Measurements from ENCODE around the gene NATD1.

Gene NATD1

DNA sequence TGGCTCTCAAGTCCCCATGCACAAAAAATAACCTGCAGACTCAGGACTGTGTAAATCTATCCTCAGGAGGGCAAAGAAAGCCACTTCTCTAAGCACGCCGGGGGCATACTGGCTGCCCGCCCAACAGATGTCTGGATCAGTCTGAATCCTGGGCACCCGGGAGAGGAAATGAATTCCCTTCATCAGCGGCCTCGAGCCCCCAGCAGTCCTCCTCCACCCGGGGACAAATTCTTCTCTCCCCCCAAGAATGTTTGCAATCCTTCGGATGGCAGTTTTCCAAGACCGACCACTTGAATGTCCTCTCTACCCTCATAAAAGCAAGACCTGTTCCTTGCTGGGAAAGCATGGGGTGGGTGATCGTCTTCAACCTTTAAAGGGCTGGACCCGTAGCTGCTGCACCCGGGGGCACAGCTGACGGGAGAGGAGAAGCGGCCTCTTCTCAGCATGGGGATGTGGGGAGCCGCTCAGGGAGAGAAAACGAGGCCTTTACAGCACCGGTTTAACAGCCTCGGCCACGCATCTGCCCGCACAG, 21.9 kb upstream of the NATD1 start:
- no peak for ATAC-seq

DNA sequence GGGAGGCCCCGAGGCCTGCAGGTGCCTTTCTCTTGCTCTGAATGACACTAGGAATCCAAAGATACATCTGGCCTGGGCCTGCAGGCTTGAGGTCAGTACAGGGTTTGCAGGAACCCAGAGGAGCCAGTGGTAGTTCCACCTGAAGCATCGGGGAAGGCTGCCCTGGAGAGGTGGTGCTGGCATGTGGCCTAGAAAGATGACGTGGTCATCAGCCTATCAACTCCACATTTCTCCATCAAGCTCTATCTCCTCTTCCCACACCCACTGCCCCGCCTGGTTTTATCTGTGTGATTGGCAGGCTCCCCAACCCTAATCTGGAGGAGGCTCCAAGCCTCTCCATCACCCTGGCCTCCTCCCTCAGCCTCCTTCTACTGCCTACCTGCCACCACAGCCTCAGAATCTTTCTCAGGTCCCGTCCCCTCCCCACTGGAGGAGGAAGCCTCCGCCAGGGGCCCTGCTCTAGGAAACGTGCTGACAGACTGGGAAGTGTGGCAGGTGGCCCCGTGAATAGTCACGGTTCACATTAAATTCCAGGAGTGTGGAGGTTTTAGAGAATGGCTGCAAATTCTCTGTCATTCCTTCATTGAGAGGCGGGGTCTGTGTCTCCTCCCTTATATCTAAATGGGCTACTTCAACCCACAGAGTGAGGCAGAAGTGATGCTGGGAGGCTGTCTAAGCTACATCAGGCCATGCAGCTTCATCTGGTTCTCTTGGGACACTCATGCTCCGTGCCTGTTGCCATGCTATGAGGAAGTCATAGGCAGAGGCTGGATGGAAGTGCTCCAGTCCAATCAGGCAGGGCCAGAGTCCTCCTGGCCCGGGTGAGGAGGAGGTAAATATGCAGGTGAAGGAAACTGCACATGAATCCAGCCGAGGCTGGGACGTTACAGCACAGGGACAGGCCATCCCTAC, 19.9 kb upstream of the NATD1 start:
- no peak for ATAC-seq

DNA sequence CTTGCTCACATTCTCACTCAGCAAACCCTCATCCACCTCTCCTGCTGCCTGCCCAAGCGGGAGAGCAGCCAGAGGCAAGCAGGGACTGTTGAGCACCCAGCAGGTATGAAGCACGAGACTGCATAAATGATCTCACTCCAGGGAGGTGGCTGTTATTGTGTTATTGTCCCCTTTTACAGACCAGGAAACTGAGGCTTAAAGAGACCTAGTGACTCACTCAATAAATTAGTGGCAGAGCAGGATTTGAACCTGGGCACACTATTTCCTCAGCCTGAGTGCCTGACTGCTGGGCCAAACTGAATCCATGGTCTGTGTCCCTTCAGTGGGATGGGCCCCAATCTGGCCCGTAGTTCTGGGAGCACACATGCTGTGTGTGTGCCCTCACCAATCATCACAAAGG, 19.0 kb upstream of the NATD1 start:
- no peak for ATAC-seq

DNA sequence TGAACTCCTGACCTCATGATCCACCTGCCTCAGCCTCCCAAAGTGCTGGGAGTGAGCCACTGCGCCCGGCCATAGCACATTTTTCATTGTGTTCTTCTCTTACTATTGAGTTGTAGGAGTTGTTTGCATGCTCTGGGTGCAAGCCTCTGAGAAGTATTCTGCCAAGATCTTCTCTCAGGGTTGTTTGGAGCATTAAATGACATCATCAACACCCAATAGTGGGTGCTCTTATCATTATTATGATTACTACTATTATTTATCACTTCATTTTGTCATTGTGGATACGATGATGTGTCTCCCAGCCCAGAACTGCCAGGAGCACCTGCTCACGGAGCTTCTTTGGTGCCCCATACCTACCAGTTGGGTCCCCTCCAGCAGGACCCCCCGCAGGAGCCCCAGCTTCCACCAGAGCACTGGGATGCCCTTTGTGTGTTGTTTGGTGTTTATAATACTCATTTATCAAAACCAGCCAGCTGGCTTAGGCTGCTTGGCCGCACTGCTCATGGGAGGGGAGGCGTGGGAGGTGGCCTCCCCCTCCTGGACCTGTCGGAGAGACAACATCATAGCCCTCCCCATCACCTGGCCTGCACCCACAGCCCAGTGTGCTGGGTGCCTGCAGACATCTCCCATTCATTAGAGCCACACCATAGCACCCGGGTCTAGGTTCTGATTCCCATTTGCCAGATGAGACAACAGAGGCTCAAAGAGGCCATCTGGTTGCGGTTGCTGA, 18.4 kb upstream of the NATD1 start:
- no peak for ATAC-seq

DNA sequence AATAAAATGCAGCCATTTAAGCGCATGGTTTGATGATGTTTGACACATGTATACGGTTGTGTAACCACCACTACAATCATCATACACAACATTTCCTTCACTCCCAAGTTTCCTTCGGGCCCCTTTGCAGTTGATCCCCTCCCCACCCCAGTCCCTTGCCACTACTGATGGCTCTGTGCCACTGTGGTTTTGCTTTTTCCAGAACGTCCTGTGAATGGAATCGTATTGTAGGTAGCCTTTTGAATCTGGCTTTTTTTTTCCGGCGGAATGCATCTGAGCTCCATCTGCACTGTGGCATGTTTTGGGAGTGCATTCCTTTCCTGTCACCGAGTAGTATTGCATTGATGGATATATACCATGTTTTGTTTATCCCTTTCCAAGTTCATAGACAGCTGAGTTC, 16.2 kb upstream of the NATD1 start:
- ATAC-seq = no peak

DNA sequence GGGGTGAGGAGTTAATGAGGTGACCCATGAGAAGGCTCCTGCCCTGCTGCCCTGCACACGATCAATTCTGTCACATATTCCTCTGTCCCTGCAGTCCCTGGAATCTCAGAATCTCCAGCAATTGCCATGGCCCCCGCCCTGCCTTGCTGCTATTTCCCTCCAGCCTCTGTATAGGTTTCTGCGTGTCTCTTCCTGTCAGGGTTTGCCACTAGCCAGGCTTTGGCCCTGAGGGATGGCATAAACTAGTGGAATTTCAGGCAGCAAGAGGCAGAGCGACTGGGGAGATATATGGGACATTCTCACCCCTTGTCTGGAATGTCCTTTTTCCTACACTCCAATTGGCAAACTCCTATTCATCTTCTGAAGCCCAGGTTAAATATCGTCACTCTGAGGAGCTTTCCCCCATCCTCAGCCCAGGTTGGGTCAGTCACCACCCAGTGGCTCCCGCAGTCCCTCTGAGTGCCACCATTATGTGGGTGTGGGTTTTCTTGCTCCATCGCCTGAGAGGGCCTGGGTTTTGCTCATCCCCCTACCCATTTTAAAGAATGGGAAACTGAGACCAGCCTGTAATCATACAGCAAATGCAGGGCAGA, 15.5 kb upstream of the NATD1 start:
- ATAC-seq = no peak

DNA sequence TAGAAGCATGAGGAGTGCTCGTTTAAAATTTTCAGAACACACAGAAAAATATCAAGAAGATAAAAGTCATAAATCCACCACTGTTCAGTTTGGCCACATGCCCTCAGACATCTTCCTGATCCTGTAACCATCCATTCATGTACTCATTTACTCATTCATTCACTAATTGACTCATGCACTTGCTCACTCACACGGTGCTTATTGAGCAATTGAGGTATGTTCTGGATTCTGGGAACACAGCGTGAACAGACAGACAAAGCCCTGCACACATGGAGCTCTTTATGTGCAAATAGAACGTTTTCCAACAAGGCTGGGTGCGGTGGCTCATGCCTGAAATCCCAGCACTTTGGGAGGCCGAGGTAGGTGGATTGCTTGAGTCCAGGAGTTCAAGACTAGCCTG, 10.2 kb upstream of the NATD1 start:
- no peak for ATAC-seq

DNA sequence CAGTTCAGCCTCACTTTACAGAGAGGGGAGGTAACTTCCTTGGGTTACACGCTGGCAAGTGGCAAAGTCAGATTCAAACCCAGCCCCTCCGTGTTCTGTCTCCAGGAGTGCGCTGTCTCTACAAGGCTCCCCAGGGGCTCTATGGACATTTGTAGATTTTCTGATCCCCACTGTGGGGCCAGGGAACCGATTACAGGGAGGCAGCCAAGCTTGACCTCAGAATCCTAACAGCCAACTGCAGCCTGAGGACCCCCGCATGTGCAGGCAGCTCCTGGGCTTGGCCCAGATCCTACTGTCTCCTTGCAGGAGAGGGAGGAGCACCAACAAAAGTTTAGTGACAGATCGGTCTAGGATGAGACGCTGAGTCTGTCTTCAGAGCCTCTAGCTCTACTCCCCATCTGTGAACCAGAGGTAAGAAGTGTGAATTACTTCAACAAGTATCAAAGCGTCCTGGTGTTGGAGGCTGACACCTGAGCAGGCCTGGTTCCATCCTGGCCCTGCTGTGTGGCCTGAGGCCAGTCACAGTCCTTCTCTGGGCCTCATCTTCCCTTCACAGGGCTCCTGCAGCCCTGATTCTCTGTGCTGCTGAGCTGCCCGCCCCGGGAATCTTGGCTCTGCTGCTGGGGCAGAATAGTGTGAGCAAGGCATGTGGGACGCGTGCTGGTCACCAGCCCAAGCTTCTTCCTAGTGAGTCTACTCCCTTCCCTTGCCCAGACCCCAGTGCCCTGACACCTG, 9.2 kb upstream of the NATD1 start:
- ATAC-seq = no peak

DNA sequence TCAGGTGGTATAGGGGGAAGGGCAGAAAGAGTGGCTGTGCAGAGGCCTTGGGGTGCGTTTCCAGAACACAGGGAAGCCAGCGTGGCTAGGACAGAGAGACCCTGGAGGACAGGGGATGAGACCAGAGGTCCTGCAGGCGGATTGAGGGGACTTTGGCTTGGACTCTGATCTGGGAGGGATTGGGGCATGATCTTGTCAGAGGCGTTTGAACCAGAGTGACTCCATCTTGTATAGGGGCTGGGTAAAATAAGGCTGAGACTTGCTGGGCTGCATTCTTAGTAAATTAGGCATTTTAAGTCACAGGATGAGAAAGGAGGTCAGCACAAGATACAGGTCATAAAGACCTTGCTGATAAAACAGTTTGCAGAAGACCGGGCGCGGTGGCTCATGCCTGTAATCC, 5.4 kb upstream of the NATD1 start:
- ATAC-seq = no peak

DNA sequence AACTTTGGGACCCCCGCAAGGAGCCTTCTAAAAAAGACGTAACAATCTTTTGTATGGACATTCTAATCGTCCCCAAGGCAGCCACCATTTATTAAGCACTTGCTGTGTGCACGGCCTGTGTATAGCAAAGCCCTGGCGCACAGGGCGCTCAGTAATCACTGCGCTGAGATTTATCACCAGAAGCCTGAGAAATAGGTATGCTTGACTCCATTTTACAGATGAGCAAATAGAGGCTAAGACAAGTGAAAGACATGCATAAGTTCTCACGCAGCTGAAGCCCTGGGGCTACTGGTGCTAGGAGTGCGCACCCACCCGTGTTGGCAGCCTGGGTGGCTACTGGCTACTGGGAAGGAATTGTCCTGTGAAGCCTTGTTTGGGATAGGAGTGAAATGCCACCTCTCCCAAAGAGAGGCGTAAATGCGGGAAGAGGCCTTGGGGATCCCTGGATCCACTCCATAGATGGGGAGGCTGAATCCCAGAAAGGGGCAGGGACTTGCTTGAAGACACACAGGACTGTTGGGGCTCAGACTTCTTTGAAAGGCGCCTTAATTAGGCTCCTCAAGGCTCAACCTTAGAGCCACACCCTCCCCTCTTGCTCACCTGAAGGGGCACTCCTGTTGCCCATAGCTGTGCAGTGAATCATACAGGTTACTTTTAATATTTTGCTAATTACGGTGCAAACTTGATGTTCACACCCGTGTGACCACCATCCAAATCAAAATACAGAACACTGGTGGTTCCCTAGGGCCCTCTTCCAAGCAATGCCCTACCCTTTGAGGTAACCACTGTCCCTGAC, 634 bp upstream of the NATD1 start:
- no peak for ATAC-seq

DNA sequence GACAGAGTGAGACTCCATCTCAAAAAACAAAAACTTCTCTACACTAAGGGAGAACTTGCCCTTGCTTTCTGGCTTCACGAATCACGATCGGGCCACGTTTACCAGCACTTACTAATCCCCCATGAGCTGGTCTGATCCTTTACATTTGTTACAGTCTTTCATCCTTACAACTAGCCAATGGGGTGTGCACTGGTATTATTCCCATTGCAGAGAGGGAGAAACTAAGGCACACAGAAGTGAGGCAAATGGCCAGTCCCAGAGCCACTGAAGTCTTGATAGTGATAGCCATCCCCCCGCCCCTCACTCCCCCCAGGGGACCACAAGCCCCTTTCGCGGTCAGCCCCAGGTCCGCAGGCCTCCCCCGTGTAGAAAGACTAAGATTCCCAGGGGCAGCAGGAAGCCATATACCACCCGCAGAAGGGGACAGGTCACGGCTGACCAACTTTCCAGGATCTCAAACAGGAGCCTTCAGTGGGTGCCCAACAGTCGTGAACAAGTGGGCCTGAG, 868 bp downstream of the NATD1 start:
- ATAC-seq = no peak

DNA sequence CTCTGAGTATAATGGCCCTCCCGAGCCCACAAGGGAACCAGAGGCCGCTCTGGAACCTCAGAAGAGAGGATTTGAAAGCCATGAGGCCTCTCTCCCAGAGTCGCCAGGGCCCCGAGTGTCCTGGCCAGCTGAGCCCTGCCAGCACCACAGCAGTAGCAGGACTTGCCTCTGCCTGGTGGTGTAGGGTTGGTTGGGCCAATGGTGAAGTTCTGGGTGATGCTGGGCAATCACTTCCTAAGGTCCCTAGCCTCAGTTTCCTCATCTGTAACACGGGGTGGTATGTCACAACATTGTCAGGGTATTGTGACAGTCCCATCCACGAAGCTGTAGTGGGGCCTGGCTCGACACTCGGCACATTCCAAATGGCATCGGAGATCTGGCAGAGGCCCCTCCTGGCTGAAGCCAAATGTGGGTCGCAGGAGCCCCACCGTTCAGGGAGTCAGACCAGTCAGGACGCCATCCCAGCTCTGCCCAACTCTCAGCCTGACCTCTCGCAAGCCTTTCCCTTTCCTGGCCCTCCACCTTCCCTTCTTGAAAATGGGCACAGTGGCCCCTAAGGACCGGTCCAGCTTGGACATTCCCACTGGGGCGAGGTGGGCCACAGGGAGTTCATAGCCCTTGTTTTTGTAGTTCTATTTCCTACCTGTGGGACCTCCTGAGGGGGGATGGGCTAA, 1.7 kb downstream of the NATD1 start:
- ATAC-seq = no peak

DNA sequence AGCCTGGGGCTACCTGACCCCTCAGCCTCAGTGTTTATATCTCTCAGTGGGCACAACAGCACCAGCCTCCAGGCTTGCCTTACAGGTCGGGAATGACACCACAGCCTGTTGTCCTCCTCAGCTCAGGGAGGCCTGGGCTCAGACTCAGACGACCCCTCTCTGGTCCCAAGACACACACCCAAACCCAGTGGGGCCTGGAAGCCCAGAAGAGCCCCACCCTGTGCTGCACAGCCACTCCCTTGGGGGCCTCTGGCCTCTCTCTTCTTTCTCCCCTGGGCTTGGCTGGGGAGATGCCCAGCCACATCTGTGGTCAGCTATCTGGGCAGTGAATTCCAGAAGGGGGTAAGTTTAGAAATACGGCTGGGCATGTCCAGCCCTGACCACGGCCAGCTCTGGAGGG, 2.4 kb downstream of the NATD1 start:
- no peak for ATAC-seq

DNA sequence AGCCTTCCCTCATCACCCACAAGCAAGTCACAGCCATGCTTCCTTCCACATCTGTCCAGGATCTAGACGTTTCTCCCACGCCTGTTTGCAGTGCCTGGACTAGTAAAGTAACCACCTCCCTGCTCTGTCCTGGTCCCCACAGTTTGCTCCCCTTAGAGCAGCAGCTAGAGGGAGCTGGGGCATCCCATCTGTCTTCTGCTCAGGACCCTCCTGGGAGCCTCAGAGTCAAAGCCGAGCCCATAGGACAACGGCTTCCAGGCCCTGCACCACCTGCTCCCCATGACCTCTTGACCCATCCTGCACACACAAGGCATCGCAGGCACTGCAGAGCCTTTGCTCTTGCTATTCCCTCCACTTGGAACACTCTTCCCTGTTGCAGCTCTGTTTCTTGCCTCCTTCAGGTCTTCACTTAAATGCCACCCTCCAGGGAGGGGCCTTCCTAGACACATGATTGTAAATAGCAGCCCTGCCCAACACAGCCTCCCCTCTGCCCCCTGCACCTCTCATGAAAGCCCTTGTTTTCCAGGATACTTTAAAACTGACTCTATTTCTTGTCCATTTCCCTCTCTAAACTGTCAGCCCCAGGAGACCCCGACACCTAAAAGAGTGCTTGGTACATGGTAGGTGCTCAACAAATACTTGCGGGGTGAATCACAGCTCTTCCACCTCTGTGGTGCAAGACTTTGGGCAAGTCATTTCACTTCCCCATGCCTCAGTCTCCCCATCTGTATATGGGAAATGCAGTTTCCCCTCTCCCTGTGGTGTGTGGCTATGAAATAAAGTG, 3.1 kb downstream of the NATD1 start:
- no peak for ATAC-seq

DNA sequence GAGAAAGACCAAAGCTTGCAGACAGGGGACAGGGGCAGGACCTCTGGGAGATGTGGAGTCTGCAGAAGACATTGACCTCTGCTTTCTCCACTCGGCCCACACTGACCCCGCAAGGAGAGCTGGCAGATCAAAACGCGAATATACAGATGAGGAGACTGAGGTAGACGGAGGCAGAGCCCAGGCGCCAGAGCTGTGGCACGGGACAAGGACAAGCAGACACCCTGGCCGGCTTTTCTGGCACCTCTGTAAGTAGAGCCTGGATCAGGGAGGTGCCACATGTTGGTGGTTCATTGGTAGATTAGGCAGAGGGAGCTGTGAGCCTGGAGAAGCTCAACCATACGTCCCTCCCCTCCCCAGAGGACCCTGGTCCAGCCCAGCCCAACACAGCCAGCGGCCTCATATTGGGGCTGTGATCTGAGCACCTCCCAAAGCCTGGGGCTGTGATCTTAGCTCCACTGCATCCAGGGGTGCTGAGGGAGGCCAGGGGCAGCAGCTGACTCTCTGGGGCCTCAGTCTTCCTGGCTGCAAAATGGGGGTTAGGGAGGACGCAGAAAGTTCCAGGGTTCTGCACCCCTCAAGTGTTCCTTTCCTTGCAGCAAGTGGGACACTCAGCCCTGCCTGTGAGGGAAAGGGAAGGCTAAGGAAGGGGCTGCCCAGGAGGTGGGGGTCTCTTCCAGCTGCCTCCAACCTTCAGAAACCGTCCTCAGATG, 4.0 kb downstream of the NATD1 start:
- no peak for ATAC-seq

DNA sequence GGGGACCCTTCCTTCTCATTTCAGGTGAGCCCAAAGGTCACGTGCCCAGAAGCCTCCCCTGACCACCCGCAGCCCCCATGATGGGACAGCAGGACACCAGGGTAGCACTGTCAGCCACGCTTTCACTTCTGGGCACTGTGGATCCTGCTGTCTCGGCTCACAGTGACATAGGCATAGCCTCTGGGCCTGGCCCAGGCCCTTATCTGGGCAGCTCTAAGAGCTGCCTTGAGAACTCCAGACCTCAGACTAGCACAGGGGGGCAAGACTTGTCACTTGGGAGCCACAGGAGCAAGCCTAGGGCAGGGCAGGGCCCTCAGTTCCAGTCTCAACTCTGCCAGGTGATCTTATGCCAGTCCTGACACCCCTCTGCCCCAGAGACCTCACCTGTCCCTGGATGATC, 4.7 kb downstream of the NATD1 start:
- ATAC-seq = no peak

DNA sequence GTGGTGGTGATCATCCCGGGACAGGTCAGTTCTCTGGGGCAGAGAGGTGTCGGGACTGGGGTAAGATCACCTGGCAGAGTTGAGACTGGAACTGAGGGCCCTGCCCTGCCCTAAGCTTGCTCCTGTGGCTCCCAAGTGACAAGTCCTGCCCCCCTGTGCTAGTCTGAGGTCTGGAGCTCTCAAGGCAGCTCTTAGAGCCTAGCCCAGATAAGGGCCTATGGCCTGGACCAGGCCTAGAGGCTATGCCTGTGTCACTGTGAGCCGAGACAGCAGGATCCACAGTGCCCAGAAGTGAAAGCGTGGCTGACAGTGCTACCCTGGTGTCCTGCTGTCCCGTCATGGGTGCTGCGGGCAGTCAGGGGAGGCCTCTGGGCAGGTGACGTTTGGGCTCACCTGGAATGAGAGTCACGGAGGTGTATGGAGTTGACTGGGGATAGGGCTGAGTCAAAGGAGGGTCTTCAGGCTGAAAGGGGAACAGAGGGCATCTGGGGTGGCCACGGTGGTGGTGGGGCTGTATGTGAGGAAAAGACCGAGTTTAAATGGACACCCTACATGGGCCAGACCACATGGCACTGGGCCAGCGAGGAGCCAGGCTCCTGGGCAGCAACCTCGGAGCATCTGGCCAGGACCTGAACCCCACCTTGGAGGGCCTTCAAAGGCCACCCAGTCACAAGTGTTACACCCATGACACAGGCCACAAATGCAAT, 5.5 kb downstream of the NATD1 start:
- ATAC-seq = no peak

DNA sequence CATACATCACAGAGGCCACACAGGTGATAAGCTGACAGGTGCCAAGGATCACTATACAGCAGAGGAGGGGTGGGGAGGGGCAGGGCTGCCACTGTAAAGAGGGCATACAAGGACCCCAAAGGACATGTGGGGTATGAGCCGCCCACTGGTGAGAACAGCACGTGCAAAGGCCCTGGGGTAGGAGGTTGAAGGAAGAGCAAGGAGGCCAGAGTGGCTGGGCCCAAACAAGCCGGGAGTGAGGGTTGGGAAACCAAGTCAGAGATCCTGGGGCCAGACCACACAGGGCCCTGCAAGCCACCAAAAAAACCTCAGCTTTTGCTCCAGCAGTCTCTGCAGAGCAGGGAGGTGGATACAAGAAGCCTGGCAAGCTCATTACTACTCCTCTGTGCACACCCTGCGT, 6.5 kb downstream of the NATD1 start:
- no peak for ATAC-seq

DNA sequence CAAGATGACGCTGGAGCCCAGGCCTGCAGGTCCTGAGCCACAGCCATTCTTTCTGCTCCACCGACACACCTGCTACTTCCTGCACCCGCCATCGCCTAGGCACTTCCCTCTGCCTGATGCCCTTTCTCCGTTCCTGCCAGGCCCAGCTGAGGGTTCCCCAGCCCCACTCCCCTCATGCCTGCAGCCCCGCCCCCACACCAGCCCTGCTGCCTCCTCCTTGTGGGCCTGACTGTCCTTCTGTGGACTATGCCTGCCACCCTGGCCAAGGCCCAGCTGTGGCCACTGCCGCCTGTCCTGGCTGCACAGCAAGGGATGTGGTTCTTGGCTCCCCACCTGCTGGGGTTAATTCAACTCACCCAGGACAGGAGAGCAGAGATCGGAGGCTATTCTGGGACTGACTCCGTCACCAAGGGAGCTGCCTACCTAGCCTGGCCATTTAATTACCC, 7.5 kb downstream of the NATD1 start:
- no peak for ATAC-seq

Measured in activated CD4-positive, CD25-positive, alpha-beta regulatory T cell treated with anti-CD3 and anti-CD28 coated beads, Interleukin-2, amount 50 U/mL, for 24 hours (primary cell).